PFSK-1 (cell line): ENCODE results near the gene SCO1.

Experiments
- FOXP2 ChIP-seq: optimal IDR thresholded peaks from 2 replicates; pipeline ENCODE3; 2011; ENCODE audit warnings: borderline replicate concordance, control low read depth, inconsistent platforms; ENCODE audit not compliant: insufficient read depth; ENCODE audit errors: extremely low read length, extremely low read depth
- POLR2AphosphoS5 ChIP-seq: IDR thresholded peaks from 2 replicates; pipeline ENCODE4 v1.6.1; 2012; ENCODE audit warnings: low read depth, mild to moderate bottlenecking, control low read depth, low read length, moderate library complexity
- SIN3A ChIP-seq: IDR thresholded peaks from 2 replicates; pipeline ENCODE4 v1.6.1; 2012; ENCODE audit warnings: mild to moderate bottlenecking, low read length, moderate library complexity, borderline replicate concordance; ENCODE audit not compliant: insufficient read depth
- TAF1 ChIP-seq: IDR thresholded peaks from 2 replicates; pipeline ENCODE4 v1.6.1; 2012; ENCODE audit warnings: low read length, control low read depth, borderline replicate concordance; ENCODE audit not compliant: insufficient read depth
- TF ChIP-seq, protein P1 (sequence below), 2 experiments: IDR thresholded peaks; 2 replicates each; pipeline versions ENCODE4 v1.6.1 to v1.8.0; 2011 to 2012; ENCODE audit warnings: low read depth in 2 of 2, low read length in 2 of 2, control low read depth in 1 of 2, inconsistent platforms in 1 of 2, mild to moderate bottlenecking in 1 of 2, moderate library complexity in 1 of 2; ENCODE audit not compliant: insufficient read depth in 1 of 2

SCO1 gene

DNA sequence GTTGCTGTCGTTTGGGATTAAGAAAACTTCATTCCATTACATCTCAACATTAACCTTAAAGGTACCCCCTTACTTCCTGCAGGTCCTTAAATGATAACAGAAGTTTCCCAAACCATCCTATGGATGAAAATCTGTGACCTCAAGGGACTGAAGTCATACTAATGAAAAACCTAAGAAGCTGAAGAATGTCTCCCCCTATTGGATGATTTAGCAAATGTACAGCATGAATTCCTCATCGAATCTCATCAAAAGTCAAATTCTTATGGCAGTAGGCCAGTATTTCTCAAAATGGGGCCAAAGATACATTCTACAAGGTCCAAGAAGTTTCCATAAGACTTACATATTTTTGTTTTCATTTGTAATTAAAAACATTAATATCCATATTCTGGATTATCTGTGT is 13.5 kb downstream of the SCO1 start:
- TF ChIP-seq FOXP2 (no peak), TAF1 (no peak), POLR2AphosphoS5 (no peak), SIN3A (no peak)
- TF ChIP-seq, protein P1, sequence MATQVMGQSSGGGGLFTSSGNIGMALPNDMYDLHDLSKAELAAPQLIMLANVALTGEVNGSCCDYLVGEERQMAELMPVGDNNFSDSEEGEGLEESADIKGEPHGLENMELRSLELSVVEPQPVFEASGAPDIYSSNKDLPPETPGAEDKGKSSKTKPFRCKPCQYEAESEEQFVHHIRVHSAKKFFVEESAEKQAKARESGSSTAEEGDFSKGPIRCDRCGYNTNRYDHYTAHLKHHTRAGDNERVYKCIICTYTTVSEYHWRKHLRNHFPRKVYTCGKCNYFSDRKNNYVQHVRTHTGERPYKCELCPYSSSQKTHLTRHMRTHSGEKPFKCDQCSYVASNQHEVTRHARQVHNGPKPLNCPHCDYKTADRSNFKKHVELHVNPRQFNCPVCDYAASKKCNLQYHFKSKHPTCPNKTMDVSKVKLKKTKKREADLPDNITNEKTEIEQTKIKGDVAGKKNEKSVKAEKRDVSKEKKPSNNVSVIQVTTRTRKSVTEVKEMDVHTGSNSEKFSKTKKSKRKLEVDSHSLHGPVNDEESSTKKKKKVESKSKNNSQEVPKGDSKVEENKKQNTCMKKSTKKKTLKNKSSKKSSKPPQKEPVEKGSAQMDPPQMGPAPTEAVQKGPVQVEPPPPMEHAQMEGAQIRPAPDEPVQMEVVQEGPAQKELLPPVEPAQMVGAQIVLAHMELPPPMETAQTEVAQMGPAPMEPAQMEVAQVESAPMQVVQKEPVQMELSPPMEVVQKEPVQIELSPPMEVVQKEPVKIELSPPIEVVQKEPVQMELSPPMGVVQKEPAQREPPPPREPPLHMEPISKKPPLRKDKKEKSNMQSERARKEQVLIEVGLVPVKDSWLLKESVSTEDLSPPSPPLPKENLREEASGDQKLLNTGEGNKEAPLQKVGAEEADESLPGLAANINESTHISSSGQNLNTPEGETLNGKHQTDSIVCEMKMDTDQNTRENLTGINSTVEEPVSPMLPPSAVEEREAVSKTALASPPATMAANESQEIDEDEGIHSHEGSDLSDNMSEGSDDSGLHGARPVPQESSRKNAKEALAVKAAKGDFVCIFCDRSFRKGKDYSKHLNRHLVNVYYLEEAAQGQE (IDR thresholded peaks at IDR 0.05; ENCODE audit: insufficient read depth in 1 of 2, low read depth in 2 of 2, low read length in 2 of 2) = no peak

DNA sequence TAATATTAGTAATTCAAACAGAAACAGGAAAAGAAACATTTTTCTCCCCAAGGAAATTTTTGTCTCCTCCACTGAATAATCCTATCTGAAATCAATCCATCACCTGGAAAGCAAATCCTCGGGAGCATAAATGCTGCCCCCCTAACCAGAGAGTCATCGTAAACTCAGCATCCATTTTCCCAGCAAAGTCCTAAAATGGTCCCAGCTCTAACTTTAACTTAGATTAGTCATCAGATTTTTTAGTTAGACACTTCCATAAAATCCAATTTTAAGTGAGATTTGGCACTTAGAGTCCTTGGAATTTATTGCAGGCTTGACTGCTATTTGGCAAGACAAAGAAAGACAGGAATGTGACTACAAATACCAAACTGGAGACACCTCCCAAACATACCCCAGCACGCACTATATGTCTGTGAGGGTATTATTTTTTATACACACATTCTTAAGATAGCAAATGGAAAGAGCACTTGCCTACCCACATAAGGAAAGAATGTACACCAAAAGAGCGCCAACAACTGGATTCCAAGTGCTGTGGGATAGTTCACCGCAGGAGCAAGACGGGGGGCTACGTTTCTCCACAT is 15.4 kb downstream of the SCO1 start:
- no peak for TF ChIP-seq TAF1
- TF ChIP-seq SIN3A = no peak
- TF ChIP-seq, protein P1 (IDR thresholded peaks at IDR 0.05; ENCODE audit: insufficient read depth in 1 of 2, low read depth in 2 of 2, low read length in 2 of 2) = no peak
- TF ChIP-seq FOXP2 = no peak
- no peak for TF ChIP-seq POLR2AphosphoS5

DNA sequence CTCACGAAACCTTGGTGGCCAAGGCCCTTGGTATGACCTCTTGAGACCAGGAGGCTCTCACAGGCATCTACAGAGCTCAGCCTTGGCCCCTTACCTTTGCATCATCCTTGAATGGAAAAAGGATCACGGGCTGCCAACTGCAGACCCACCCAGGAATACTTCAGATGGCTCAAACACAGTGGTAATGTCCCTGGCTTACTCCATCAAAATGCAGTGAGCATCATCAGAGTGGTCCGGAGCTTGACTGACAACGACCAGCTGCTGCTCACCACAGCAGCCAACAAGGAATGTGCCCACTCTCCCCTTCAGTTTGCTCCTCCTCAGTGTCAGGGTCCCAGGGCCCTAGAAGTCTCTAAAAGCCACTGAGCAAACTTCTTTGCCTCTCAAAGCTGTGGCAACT is 22.6 kb downstream of the SCO1 start:
- TF ChIP-seq SIN3A (no peak), TAF1 (no peak), FOXP2 (no peak), POLR2AphosphoS5 (no peak)
- TF ChIP-seq, protein P1 (IDR thresholded peaks at IDR 0.05; ENCODE audit: insufficient read depth in 1 of 2, low read depth in 2 of 2, low read length in 2 of 2) = no peak

DNA sequence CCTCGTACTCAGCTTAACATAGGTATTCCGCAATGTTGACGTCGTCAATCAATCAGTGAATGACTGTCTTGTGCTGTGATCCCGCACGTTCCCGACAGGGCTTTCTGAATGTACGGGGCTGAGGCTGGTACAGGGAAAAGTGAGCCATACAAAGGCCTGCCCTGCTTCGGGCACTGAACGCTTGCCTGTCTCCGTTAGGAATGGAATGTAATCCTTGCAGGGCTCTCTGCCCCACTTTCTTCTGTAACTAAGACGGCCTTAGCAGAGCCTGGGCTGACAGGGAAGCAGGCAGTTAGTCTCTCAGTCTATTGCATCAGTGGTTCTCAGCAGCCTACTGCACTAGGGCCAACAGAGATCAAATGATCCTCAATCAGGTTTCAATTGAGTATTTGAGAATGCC is 24.0 kb downstream of the SCO1 start:
- TF ChIP-seq SIN3A (no peak), FOXP2 (no peak), POLR2AphosphoS5 (no peak), TAF1 (no peak)
- TF ChIP-seq, protein P1 (IDR thresholded peaks at IDR 0.05; ENCODE audit: insufficient read depth in 1 of 2, low read depth in 2 of 2, low read length in 2 of 2) = no peak

DNA sequence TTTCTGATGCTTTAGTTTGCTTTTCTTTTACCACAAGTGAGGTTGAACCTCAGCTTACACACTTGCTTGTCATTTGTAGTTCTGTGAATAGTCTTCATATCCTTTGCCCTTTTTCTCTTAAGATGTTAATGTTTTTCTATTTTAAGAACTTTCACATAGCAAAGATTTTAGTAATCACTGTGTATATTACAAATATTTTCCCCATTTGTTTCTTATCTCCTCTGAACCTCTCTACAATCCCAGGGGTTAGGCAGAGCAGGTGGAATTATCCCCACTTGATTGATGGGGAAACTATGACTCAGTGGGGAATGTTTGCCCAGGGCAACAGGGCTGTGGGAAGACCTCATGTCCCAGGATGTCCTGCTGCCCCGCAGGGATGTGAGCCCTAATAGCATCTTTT is 28.6 kb downstream of the SCO1 start:
- TF ChIP-seq POLR2AphosphoS5 = no peak
- TF ChIP-seq, protein P1 (IDR thresholded peaks at IDR 0.05; ENCODE audit: insufficient read depth in 1 of 2, low read depth in 2 of 2, low read length in 2 of 2) = no peak
- TF ChIP-seq SIN3A = no peak
- TF ChIP-seq TAF1 = no peak
- TF ChIP-seq FOXP2 = no peak
